Left ventricle myocardium inferior (tissue), 1 donor: Measurements from ENCODE around the gene NFE2L3. TPM values are rescaled to one million over a fixed set of nuclear protein-coding genes. Genes with fewer than 3 reads are reported as not detected.
"Not testable (repeated sequence)": the region's sequence is repeated elsewhere in the genome, so short reads cannot be mapped to it uniquely, and the experiment has no call there.

Experiments
- DNase-seq: peaks from one replicate; pipeline ENCODE4 v3.0.0-alpha.2; 2020
- H3K27ac ChIP-seq: fragments of 200-600 bp; replicated peaks from 2 replicates; pipeline ENCODE4 v1.8.0; 2021
- H3K27me3 ChIP-seq: fragments of 200-600 bp; 2 replicates; pipeline ENCODE4 v1.8.0; 2021; ENCODE audit warnings: low read depth
- H3K36me3 ChIP-seq: fragments of 200-600 bp; 2 replicates; pipeline ENCODE4 v1.8.0; 2021
- H3K4me1 ChIP-seq: fragments of 200-600 bp; 2 replicates; pipeline ENCODE4 v1.8.0; 2021
- H3K4me3 ChIP-seq: fragments of 200-600 bp; 2 replicates; pipeline ENCODE4 v1.8.0; 2021; ENCODE audit warnings: mild to moderate bottlenecking, moderate library complexity
- H3K9me3 ChIP-seq: fragments of 200-600 bp; replicated peaks from 2 replicates; pipeline ENCODE4 v1.8.0; 2021
- intact Hi-C: fragments of 100-400 bp; cut with micrococcal nuclease; formaldehyde crosslinking; loops from one replicate; pipeline ENCODE4 v1.11.0; 2022
- total RNA-seq: library from RNA; stranded (reverse); fragmentation: NEBNext Ultra II Directional; extraction: Animal tissue kit (Norgen Biotek cat#: 25700); gene quantifications from one replicate; pipeline ENCODE4 v1.2.1, GENCODE V29; 2021
- TF ChIP-seq, protein P1 (sequence below): fragments of 200-600 bp; IDR thresholded peaks from 2 replicates; pipeline ENCODE4 v1.8.0; 2021; ENCODE audit warnings: antibody characterized with exemption, mild to moderate bottlenecking, borderline replicate concordance
- donor health status: DM: no; HTN: yes; CAD: no; lungs with severe emphysema.

Gene NFE2L3
- total RNA-seq, 1 donor from 2014 or later: 0.99 TPM

DNA sequence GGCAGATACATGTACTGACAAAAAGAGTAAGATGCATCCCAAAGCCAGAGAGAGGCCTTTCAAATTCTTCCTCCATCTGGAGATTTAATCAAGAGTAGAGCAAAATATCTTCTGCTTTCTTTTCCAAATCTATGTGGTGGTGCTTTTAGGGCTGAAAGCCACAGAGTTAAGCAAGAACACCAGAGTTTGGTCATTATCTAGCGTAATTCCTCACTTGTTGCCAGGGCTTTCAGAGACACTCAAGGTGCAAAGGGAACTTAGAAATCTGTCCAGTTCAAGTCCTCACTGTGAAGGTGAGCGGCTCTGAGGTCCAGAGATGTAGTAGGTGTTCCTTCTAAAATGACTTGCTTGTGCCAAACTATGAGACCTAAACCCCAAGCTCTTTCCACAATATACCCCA is 10.9 kb upstream of the NFE2L3 start:
- H3K9me3 ChIP-seq: no peaks in the 10 kb centered on the region
- TF ChIP-seq, protein P1, sequence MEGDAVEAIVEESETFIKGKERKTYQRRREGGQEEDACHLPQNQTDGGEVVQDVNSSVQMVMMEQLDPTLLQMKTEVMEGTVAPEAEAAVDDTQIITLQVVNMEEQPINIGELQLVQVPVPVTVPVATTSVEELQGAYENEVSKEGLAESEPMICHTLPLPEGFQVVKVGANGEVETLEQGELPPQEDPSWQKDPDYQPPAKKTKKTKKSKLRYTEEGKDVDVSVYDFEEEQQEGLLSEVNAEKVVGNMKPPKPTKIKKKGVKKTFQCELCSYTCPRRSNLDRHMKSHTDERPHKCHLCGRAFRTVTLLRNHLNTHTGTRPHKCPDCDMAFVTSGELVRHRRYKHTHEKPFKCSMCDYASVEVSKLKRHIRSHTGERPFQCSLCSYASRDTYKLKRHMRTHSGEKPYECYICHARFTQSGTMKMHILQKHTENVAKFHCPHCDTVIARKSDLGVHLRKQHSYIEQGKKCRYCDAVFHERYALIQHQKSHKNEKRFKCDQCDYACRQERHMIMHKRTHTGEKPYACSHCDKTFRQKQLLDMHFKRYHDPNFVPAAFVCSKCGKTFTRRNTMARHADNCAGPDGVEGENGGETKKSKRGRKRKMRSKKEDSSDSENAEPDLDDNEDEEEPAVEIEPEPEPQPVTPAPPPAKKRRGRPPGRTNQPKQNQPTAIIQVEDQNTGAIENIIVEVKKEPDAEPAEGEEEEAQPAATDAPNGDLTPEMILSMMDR: no peak

DNA sequence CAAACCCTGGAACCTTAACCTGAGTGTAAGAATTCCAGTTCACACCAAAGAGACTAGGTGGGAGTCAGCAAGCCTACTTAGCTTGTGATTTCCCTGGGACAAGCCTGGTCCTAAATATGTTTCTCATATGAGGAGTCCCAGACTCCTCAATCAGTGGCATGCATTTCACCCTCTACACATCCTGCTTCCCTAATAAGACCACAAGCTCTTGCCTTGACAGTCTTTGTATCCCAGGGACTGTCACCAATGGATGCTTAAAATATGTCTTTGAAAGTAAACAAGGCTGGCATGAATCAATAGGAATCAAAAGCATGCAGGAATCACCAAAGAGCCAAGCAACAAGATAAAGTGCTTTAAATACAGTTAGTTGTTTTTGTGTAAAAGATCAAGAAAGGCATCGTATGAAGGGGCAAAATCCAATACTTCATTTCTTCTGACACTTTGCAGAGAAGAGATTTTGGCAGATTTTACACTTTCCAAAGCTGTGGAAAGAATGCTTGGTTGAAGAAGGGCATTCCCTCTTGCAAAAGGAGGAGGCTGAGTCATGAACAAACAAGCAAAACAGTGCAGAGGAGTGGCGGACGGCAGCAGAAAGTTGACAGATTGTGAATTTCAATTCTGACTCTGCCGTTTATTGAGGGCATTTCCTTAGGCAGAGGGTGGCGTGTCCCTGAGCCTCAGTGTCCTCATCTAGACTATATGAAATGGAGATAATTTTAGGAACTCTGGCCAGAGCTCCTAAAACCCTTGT is 8.5 kb upstream of the NFE2L3 start:
- Histone ChIP-seq H3K36me3 (no peaks in the 10 kb centered on the region), H3K4me1 (no peaks in the 10 kb centered on the region), H3K27me3 (peaks cover 34% of the 10 kb centered on the region), H3K9me3 (no peaks in the 10 kb centered on the region), H3K27ac (no peak overlapping the region), H3K4me3 (no peak overlapping the region)
- intact Hi-C loops: no loop called here
- TF ChIP-seq, protein P1: no peak
- DNase-seq: no peak

More for the DNA sequence above, 10.9 kb upstream of the NFE2L3 start:
- intact Hi-C loops: no loop called here
- no peaks in the 10 kb centered on the region for H3K36me3 ChIP-seq
- H3K4me1 ChIP-seq: no peaks in the 10 kb centered on the region
- H3K4me3 ChIP-seq: no peak overlapping the region
- no peak for DNase-seq
- H3K27ac ChIP-seq: no peak overlapping the region
- peaks cover 38% of the 10 kb centered on the region for H3K27me3 ChIP-seq

DNA sequence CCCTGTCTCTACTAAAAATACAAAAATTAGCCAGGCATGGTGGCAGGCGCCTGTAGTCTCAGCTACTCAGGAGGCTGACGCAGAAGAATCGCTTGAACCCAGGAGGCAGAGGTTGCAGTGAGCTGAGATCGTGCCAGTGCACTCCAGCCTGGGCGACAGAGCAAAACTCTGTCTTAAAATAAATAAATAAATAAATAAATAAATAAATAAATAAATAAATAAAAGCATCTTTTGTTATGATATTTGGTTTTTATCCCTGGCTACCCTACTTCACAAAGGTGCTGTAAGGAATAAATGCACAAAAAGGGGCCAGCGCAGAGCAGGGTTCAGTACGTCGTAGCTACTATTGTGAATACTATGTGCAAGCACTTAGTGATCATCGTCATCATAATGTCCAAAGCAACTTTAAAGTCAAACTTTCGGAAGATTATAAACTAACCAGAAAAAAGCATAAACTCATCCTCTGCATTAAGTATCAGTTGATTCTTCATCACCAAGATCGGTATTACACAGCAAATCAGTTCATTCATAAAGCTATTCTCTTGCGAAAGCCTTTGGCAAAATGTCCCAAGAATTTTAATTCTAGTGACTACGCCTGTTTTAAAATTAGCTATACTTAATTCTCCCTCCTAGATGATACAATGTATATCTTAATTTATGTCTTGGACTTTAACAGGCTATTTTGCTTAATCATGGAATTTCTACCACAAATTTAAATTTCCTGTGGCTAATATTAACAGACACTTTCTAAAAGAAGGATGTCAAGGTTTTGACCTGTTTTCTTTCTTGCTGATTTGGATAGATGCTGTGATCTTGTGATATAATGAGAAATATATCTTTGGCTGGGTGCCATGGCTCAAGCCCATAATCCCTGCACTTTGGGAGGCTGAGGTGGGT is 7.6 kb upstream of the NFE2L3 start:
- intact Hi-C loops: no loop called here
- Histone ChIP-seq H3K27me3 (peaks cover 34% of the 10 kb centered on the region), H3K4me3 (no peak overlapping the region), H3K9me3 (no peaks in the 10 kb centered on the region), H3K27ac (no peak overlapping the region), H3K4me1 (no peaks in the 10 kb centered on the region), H3K36me3 (no peaks in the 10 kb centered on the region)
- TF ChIP-seq, protein P1: no peak
- no peak for DNase-seq

DNA sequence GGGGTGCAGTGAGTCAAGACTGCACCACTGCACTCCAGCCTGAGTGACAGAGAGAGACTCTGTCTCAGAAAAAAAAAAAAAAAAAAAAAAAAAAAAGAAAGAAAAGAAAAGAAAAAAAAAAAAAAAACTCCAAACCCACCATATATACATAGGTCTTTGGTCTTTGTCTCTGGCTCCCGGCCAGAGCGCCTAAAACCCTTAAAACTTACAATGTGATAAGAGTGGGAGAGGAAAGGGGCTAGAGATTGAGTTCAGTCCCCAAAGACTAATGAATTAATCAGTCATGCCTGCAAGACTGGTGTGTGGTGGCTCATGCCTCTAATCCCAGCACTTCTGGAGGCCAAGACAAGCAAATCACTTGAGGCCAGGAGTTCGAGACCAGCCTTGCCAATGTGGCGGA is 6.8 kb upstream of the NFE2L3 start:
- Histone ChIP-seq H3K9me3 (no peaks in the 10 kb centered on the region), H3K4me1 (no peaks in the 10 kb centered on the region), H3K4me3 (no peak overlapping the region), H3K27me3 (peaks cover 34% of the 10 kb centered on the region), H3K27ac (no peak overlapping the region), H3K36me3 (no peaks in the 10 kb centered on the region)
- intact Hi-C loops: no loop called here
- DNase-seq: no peak
- TF ChIP-seq, protein P1: no peak

DNA sequence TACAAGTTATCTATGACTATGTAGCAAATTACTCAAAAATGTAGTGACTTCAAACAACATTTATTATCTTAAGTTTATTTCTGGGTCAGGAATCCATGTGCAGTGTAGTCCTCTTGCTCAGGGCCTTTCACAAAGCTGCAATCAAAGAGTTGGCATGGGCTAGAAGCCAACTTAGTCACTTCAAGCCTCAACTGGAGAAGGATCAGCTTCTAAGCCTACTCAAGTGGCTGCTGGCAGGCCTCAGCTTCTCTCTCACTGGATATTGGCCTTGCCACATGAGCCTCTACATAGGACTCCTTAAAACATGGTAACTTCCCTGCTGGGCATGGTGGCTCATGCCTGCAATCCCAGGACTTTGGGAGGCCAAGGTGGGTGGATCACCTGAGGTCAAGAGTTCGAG is 5.0 kb upstream of the NFE2L3 start:
- TF ChIP-seq, protein P1: no peak
- intact Hi-C loops: no loop called here

DNA sequence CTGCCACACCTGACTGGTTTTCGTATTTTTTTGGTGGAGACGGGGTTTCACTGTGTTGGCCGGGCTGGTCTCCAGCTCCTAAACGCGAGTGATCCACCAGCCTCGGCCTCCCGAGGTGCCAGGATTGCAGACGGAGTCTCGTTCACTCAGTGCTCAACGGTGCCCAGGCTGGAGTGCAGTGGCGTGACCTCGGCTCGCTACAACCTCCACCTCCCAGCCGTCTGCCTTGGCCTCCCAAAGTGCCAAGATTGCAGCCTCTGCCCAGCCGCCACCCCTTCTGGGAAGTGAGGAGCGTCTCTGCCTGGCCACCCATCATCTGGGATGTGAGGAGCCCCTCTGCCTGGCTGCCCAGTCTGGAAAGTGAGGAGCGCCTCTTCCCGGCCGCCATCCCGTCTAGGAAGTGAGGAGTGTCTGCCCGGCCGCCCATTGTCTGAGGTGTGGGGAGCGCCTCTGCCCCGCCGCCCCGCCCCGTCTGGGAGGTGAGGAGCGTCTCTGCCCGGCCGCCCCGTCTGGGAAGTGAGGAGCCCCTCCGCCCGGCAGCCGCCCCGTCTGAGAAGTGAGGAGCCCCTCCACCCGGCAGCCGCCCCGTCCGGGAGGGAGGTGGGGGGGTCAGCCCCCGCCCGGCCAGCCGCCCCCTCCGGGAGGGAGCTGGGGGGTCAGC is 4.2 kb upstream of the NFE2L3 start:
- H3K4me1 ChIP-seq, H3K36me3 ChIP-seq, H3K9me3 ChIP-seq, H3K4me3 ChIP-seq, intact Hi-C loops, H3K27ac ChIP-seq, DNase-seq: not testable (repeated sequence)
- H3K27me3 ChIP-seq: peaks cover 58% of the 10 kb centered on the region

More for the DNA sequence above, 5.0 kb upstream of the NFE2L3 start:
- peaks cover 3% of the 10 kb centered on the region for H3K4me1 ChIP-seq
- no peaks in the 10 kb centered on the region for H3K36me3 ChIP-seq
- H3K27me3 ChIP-seq: peaks cover 51% of the 10 kb centered on the region
- no peak overlapping the region for H3K4me3 ChIP-seq
- no peak for DNase-seq
- H3K9me3 ChIP-seq: no peaks in the 10 kb centered on the region
- no peak overlapping the region for H3K27ac ChIP-seq

DNA sequence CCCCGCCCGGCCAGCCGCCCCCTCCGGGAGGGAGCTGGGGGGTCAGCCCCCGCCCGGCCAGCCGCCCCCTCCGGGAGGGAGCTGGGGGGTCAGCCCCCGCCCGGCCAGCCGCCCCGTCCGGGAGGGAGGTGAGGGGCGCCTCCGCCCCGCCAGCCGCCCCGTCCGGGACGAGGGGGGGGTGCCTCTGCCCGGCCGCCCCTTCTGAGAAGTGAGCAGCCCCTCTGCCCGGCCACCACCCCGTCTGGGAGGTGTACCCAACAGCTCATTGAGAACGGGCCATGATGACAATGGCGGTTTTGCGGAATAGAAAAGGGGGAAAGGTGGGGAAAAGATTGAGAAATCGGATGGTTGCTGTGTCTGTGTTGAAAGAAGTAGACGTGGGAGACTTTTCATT is 3.7 kb upstream of the NFE2L3 start:
- DNase-seq, H3K4me3 ChIP-seq, H3K27ac ChIP-seq, H3K36me3 ChIP-seq, intact Hi-C loops, H3K9me3 ChIP-seq: not testable (repeated sequence)
- H3K4me1 ChIP-seq: peaks cover 15% of the 10 kb centered on the region
- H3K27me3 ChIP-seq: peaks cover 61% of the 10 kb centered on the region
